GM18873 (cell line): ENCODE data around the gene STK39.

Experiments
- ATAC-seq: cut with Tn5 transposase; IDR thresholded peaks from one replicate; pipeline ENCODE4 v1.9.1; 2021; ENCODE audit warnings: mild to moderate bottlenecking, moderate library complexity, moderate number of reproducible peaks; ENCODE audit not compliant: unreplicated experiment, low FRiP score

The STK39 gene

GRCh38 chr2:167943368-167943767, 304.0 kb downstream of the STK39 start:
- no peak for ATAC-seq

GRCh38 chr2:167942366-167943081, 304.9 kb downstream of the STK39 start:
- no peak for ATAC-seq

DNA sequence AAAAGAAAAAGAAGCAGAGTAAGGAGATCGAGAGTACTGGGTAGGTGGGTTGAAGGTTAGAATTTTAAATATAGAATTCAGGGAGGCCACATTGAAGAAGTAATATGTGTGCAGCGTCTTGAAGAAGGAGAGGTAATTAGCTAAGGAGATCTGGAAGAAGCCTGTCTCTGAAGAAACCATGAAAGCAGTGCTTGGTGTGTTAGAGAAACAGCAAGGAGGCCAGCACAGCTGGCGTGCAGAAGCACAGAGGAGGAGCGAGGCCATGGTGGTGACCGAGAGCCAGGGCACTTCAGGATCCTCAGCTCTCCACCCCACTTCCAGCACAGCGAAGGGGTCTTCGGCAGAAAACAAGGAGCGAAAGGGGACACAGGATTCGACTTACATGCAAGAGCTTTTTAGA, 305.8 kb downstream of the STK39 start:
- ATAC-seq = no peak

- no peak for ATAC-seq
These were observed 306.5 kb downstream of the STK39 start for GRCh38 chr2:167940734-167941507.

DNA sequence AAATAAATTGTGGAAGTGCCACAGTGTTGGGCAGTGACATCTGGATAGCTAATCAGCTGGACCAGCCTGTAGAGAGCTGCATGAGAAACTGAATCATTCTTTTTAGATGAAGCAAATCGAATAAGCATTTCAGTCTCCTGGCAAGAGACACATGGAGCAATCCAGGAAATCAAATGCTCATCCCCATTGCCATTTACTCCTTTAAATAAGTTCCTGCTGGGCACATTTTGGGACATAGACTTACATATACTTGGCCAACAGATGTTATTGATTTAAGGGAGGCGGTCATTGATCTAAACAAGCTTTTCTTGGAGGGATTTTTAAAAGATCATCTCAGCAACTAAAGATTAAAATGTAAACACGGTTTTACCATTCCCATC, 307.1 kb downstream of the STK39 start:
- no peak for ATAC-seq

DNA sequence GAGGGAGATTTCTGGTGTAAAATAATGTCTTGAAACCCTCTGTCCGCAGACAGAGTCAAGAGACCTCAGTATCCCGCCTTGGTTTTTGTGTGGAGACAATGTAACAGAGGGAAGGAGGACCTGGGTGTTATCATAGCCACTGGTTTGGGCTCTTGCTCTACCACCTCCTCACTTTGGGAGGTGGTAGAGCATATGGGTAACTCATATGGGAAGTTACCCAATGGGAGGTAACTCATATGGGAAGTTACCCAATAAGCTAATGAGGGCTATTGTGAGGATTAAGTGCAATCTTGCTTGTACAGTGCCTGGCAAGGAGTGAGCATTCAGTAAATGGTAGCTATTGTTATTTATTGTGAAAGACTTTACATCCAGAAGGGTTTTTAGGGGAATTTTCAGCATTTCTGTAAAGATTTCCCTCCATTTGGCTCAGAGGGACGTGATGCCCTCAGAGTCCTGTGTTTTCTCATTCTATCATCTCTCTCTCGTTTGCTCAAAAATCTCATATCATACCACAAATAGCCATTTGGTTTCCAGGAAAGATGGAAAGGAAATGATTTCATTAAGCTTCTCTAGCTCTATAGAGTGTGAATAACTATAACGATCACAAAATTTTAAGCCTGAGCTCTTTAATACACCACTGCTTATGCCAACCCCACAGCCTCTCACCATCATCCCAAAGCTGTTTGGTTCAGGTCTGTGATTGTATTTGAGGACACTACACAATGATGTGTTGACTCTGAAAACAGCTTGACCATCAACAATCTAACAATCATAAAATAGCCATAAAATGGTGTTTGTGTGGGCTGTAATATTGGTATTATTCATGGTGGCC, 307.7 kb downstream of the STK39 start:
- ATAC-seq = no peak

GRCh38 chr2:167937403-167937802, 310.0 kb downstream of the STK39 start:
- no peak for ATAC-seq

GRCh38 chr2:167935803-167936110, 311.6 kb downstream of the STK39 start:
- ATAC-seq = no peak

- ATAC-seq = no peak
These were observed 314.1 kb downstream of the STK39 start for GRCh38 chr2:167933097-167933814.

GRCh38 chr2:167932123-167932693, 315.2 kb downstream of the STK39 start:
- ATAC-seq = no peak

GRCh38 chr2:167929484-167929883, 317.9 kb downstream of the STK39 start:
- ATAC-seq = no peak

- no peak for ATAC-seq
These were observed 319.0 kb downstream of the STK39 start for GRCh38 chr2:167928434-167928833.

- ATAC-seq = no peak
These were observed 321.6 kb downstream of the STK39 start for GRCh38 chr2:167925758-167926157.

DNA sequence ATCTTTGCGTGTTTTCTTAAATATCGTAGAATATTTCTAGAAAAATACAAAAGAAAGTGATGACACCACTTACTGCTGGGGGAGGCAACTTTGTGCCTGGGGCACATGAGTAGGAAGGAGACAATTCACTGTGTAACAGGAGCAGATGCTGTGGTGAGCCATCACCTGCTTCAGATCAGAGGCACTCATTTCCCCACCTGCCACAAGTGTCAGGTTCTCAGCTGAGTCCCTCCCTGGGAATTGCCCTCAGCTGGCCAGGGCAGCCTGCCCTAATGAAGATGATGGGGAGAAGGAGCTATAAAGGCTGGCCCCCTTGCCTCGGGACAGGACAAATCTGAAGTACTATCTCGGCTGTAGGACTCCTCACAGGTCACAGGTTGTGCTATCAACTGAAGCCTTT, 322.8 kb downstream of the STK39 start:
- no peak for ATAC-seq

GRCh38 chr2:167916756-167917155, 330.6 kb downstream of the STK39 start:
- no peak for ATAC-seq

- no peak for ATAC-seq
These were observed 332.4 kb downstream of the STK39 start for GRCh38 chr2:167914969-167915368.

- no peak for ATAC-seq
These were observed 338.6 kb downstream of the STK39 start for GRCh38 chr2:167908786-167909185.

DNA sequence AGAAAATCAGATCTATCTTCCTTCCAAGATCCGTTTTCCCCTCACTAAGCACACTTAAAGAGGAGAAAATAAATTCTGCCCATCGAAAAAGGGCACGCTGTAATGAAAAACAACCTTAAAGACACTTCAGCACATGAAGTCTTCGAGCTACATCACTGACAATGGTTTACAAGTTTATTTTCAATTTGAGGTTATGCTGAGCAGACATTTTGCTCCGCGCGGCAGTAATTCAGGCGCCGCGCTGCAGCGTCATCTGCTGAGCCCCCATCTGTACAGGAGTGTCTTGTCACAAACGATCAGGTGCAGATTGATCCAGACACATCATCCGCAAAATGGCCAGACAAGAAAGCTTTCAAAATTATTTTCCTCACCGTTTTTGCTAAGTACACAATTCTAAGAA, 341.7 kb downstream of the STK39 start:
- ATAC-seq = no peak
